AG20443 (cell line): Measurements from ENCODE around the gene GADL1.

Experiments
- DNase-seq: peaks from one replicate; pipeline ENCODE4 v3.0.0; 2012; ENCODE audit warnings: low spot score, mixed read lengths

GADL1 gene

DNA sequence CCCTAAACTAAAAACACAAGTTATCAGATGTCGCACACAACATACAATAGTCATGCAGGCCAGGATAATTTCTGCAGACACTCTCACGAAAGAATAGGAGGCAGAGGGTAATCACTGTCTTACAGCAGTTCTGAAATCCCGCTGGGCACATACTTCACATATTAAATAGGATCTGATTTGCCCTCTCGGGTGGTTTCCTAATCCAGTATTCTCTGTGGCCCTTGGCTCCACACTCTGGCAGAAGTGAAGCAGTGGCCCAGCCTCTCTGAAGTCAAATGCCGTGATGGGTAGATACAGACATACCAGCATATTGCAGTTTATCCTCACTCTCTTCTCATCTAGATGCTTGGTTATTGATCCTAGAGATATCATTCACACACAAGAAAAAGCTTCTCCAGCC lies 19.0 kb downstream of the GADL1 start:
- DNase-seq: no peak

DNA sequence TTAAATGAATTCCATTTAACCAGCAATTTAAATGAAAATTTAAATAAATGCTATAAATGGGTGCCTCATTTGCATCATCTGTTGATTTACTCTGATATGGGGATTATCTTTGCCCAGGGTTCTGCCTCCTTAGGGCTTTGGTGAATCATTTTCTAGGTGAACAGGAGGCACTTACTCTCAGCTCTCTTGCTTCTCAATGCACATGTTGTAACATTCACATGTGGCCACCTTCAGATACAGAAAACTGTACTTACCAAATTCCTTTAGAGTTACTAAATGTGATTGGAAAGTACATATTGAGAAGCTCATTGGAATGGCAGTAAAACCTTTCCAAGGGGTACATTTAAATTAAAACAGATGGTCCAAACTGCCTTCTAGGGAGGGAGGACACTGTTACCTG lies 20.8 kb downstream of the GADL1 start:
- no peak for DNase-seq

DNA sequence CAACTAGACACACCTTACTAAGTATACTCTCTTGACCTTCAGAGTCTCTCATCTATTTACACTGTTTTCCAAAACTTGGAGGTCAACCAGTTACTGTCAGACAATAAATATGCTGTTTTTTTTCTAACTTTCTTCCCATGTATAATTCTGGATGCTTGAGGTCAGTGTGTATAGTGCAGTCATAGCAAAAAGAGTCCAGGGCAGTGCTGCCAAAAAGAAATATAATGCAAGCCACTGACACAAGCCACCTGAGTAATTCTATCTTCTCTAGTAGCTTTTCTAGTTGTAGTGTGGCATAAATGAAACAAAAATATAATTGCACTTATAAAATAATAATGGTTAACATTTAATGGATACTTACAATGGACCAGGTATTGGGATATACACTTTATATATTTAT lies 21.6 kb downstream of the GADL1 start:
- DNase-seq: no peak

DNA sequence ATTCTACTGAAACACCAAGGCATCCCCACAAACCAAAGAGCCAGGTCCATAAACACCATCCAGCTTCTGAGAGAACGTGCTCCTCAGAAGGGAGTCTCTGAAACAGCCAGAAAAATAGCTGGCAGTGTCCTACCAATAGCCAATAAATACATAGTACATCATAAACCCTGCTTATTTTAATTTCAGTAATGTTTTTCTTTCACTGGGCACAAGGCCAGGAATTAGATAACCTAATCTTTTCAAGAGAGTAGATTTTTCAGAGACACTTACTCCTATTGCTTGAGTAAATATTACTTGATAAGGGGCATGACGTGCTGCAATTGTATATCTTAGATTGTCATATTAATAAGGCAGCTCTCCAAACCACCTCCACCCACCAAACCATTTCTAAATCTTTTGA lies 22.7 kb downstream of the GADL1 start:
- DNase-seq: no peak

DNA sequence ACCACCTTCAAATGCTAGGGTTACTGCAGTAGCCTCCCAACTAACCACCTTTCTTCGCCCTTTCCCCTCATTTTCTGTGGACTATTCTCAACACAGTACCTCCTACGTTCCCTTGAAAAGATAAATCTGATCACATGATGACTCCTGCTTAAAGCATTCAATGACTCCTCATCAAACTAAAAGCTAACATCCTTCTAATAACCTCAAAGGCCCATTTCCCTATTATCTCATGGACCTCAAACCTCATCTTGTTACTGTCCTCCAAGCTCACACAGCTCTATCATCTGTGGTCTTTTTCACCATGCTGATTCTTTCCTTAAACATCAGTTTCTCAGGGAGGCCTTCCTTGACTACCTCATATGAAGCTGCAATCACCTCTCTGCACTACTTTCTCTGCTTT lies 29.6 kb downstream of the GADL1 start:
- no peak for DNase-seq

DNA sequence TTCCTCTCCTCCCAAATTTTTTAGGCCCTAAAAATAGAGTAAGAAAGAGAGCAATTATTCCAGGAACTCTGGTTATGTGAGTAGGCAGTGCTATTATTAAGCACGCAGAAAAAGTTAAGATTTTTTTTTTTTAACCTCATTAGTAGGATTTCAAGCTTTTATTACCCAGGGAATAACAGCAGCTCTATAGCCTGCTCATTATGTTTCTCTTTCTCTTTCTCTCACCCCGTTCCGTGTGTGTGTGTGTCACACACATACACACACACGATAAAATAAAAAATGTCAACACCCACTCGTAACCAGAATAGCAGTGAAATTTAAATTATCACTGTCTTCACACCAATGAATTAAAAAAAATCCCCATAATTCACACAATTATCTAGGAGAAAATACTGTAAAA lies 30.3 kb downstream of the GADL1 start:
- DNase-seq: no peak

DNA sequence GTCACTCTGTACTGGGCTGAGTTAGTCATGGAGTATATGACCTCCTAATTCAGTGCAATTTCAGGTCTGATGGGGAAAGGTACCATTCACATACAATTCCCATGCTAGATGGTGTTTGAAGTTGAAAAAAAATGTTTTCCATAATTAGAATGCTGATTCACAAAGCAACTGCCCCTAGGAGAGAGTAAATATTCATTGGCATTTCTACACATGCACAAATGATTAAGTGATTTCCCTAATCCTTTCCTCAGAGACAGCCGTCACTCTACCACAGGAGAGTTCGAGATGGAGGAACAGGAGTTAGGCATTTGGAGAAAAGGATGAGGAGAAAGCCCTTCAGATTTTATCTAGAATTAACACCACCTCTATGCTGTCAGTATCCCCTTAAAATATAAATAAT lies 32.5 kb downstream of the GADL1 start:
- DNase-seq: no peak

DNA sequence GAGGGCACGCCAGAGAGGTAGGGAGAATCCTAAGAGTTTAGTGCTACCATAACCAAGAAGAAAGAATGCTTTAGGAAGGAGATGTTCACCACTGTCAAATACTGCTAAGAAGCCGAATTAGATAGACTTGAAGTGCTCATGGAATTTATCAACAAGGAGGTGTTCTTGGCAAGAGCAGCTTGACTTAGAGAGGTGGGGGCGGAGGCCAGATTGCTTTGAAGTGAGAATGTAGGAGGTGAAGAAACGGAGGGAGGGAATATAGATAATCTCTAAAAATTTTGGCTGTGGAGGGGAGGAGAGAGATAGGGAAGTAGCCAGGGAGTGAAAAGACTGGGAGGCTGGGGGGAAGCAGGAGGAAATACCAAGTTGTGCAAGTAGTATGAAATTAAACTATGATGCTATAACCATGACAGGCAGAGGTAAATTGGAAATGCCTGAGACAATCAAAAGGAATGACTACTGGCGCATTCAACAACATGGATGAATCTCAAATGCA lies 35.5 kb downstream of the GADL1 start:
- DNase-seq: no peak

DNA sequence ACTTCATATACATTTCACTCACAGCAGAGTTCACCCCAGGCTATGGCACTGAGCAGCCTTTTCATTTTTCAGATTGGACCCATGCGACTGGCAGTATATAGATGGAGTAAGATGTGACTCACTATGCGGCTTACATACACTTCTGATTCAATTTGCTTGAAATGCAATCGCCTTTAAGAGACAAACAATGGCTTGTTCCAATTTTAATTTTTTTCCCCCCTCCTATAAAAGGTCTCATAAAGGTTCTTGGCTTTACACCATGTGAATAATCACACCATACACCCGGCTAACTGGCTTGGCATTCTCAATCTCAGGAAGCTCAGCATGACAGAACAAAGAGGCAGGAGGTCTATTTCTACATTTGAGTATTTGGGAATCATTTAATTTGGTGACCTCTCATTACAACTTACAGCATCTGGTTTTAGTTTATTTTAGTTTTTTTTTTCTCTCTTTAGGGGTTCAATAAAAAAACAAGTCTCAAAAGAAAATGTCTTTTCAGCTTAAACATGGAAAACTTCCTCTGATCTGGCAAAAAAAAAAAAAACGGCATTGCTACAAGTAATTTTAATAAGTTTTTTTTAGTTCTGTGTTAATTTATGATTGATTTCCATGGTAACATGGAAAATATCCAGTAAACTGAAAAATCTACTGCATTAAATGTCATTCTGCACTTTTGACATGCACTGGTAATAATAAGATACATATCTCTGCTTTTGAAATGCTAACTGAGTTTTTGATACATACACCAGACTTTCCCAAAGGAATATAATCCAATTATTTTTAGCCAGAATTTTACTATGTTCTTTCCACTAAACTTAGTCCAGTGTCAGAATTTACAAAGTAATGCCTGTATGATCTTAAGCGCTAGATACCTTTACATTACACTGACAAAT lies 38.8 kb downstream of the GADL1 start:
- no peak for DNase-seq

DNA sequence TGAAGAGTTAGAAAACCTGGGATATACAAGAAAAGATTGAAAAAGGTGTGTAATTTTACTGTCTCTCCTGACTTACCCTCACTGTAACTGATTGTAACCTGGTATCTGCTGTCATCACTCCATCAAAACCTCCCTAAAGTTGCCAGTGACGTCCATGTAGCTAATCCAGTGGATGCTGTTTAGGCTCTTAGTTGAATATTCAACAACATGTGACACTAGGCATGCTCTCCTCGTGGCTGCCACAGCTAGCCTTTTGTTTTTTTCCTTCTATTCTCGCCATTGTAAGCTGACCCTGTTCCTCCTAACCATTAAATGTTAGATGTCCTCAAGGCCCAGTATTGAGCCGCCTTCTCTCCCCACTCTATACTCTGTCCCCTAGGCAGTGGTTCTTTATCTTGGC lies 41.6 kb downstream of the GADL1 start:
- DNase-seq: no peak

DNA sequence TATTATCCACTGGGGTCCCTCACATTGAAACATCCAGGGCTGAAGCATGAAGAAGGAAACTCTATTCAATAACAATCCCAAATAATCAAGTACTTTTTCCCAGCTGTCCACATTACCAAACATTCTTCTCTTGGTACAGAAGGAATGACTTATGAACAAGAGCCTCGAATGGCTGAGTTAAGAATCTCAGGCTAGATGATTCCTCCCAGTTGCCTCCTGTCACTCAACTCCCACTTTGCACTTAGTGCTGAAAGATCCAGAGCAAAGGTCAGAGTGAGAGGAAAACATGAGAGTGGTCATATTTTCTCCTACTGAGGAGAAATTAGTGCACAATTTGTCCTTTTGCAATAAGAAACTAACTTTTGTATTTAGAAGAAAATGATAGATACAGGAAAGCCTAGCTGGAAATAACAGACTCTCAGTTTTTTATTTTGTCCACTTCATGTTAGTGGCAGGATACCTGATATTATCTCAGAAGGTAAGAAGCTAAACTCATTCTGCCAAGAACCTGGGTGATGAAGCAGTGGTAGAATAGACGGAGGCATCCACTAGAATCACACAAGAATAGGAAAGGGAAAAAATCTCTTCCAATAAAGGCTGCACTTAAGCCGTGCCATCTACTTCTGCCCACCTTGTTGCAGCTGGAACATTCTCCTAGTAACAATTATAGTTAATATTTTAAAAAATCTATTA lies 46.2 kb downstream of the GADL1 start:
- no peak for DNase-seq

DNA sequence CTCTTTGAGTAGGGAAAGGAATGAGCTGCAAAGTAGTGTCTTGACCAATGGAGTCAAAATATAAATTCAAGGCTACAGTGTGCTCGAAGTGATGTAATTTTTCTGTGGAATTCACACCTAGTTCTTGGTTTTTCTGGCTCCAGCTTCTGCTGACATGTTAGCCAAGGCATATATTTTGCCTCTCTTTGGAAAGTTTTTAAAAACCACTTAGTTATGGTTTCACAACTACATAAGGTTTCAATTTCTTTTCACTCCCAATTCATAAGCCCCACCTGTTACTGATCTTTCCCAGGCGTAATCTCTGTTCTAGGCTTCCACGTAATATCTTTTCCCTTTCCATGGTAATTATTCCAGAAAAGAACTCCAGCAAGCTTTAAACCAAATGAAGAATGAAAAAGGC lies 46.9 kb downstream of the GADL1 start:
- DNase-seq: no peak

DNA sequence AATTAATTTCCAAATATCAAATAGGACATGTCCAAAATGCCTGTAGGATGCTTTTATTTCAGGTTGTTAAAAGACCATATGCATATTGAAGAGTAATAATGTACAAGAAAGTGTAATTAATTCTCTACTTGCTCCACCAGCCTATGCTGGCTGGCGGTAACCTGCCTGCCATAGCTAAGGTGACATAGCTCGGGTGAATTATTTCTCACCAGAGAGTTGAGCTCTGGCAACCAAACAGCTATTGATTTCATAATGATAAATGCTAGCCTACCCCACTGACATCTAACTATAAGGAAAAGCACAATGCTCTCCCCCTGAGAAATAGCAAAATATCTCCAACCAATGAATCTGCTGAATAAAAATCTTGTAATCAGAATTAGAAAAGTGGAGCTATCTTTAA lies 48.9 kb downstream of the GADL1 start:
- no peak for DNase-seq

DNA sequence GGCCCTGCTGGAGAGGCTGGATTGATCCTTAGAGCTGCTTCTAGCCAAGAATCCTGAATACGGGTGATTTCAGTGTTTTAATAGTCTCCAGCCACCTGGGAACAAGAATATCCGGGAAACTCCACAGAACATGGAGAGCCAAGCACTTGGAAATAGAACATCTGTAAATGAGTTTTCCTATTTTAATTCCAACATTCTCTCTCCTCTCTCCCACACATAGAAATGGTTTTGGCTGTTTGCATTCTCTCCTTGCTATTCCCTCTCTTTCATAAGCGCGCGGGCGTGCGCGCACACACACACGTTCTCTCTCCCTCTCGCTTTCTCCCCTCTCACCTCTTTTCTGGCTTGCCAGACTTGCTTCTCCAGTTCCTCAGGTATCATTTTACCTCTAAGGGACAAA lies 50.6 kb downstream of the GADL1 start:
- no peak for DNase-seq

DNA sequence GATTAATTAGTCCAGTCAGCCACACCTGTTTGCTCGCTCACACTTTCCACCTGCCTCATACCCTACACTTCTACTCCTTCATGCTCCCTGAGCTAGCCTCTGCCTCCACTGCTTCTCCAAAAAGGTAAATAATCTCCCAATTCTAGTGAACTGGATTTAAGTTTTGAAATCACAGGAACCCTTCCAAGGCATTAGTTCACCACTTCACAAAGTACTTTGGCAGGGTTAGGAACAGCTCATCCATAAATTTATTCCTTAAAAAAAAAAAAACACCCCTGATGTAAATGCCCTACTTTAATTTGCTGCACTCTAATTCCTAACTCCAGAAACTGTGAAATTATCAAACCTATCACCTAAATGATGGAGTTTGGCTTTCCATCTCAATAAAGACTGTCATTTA lies 58.3 kb downstream of the GADL1 start:
- DNase-seq: no peak

DNA sequence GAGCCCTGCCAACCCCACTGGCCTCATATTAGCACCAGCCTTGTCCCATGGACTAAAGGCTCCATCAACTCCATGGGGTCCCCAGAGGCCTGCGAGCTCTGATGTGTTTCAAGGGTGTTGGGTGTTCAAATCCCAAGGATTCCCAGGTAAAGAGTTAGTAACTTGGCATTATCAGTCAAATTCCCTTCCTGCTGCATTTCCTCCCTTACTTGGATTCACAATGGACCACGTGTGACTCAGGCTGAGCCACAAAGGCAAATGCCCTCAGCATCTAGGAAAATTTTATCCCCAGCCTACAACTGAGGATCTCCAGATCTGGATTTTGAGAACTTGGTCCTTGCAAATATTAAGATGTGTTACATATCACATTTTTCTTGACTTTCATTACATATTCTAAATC lies 58.8 kb downstream of the GADL1 start:
- DNase-seq: no peak

DNA sequence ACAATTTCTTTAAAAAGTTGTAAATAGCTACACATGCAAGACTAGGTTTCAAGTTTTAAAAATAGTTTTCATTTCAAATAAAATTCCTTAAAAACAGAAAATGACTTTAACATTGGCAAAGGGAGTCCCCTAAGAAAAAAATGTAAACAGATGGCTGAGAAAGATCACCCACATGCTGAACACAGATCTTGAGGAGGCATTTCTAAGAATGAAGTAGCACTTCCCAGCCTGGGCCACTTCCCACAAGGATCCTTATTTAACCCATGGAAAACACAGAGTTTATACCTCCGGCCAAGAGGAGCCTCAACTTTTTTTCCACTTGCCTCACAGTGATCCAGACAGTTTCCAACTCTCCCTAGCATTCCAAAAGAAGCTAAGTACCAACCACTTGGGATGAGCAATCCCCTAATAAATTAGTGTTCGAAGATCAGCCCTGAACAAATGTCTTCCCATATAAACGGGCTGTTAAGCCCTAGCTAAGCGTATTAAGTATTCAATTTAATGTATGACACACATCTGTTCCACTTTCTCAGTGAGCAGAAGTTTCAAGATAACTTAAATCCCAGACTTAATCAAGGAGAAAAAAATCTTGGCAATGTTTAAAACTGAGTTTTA lies 61.4 kb downstream of the GADL1 start:
- no peak for DNase-seq

DNA sequence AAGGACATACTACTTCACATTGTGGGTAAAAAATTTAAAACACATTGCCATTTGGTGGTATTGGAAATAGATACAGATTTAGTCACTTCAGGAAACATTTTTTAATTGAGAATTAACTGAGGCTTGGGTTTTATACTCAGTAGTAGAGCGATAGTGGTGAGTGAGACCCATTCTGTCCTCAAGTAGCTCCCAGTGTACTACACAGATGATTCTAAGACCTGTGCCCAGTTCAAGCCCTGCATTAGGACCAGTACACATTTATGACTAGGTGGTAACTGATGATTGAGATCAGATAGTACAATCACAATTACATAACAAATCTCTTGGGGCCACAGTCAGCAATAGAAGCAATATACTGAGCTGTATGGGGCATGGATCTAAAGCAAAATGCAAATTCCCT lies 67.4 kb downstream of the GADL1 start:
- DNase-seq: no peak

DNA sequence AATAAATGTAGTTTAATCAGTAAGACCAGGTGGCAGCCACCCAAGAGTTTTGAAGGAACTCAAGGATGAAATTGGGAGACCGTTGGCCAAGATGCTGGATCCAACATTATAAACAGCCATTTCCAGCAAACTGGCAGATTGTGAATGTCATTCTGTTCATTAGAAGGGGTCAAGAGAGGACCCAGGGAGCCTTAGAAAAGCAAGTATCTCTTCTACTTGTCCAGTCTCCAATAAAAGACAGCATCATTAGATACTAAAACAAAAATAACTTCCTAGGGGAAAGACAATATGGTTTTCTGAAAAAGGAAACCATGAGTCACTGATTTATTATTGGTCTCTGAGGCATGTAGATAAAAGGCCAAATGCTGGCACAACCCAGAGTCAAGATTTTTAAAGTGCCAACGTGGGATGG lies 67.9 kb downstream of the GADL1 start:
- peak; percentile 14 for DNase-seq

DNA sequence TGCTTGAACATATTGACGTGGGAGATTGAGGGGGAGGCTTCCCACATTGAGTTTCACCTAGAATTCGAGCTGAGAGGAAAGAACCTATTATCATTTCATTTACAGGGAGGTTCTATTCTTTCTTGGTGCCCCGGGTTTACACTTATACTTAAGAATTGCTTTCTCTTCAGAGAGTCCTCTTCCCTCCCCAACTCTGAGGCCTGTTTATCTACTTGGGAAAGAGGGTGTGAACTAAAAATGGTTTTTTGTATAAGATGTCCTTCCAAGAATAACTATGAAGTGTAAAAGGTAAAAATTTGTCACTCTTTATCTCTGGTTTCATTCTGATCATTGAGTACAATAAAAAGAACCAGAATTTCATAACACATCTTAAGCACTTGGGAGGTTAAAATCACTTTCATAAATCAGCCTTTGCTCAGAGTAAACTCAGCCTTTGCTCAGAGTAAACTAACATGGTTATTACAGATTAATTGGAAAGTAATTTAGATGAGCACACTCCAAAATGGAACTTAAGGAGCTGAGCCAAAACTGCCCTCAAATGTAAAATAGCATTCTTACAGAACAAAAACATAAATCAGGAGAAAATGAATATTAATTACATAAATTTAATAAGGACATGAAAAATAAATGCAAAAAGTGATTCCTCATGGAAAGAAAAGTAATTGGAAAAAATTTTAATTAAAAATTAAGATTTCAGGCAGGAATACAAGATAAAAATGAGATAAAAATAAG lies 75.2 kb downstream of the GADL1 start:
- no peak for DNase-seq

DNA sequence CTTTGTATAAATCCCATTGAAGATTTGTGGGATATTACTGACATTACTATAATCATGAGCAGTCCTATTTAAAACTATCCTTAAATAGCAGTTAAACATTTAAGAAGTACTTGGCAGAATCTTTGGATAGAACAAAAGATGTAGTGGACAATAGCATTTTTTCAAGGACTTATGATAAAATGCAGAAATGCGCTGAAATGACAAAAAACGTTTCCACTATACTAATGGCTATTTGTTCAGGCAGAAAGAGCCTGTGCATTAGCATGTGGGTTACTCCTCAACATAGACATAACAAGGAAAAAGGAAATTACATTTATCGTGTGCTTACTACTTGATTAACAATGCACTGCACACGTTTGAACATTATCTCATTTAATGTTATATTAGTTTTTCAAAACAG lies 80.7 kb downstream of the GADL1 start:
- DNase-seq: no peak

DNA sequence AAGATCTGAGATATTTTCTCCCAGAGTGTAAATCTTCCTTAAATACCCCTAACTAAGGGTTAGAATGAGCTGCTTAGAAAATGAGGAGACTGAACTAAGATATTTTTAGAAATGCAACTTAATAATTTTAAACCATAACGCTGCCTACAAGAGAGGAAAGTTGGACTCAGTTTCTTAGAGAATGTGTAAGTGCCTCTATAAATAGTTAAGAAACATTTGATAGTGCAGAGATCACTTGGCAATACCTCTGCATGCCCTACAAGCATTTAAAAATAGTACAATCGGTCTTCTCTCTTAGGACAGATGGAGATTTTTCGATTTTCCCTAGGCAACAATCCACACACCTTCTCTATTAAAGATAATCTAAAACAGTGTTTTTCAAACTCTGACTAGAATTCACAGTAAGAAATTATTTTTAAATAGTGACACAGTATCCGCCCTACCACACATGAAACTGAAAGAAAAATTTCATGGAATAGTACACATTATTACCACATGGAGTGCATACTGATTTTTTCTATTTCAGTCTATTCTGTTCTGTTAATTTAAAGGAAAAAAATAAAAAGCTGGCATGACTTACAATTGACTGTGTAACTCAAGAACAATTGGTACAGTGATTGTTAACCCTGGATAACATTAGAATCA lies 83.2 kb downstream of the GADL1 start:
- DNase-seq: no peak
